CD8-positive, alpha-beta memory T cell (primary cell): Measurements from ENCODE around the gene CDKN2B-AS1. TPM values are rescaled to one million over a fixed set of nuclear protein-coding genes. Genes with fewer than 3 reads are reported as not detected.
"Not testable (repeated sequence)": the region's sequence is repeated elsewhere in the genome, so short reads cannot be mapped to it uniquely, and the experiment has no call there.

Experiments used
- CTCF ChIA-PET: fragments of 350-600 bp; sonication (Branson Sonifier 250); formaldehyde crosslinking; loops from one replicate; lab custom pipeline; 2021; ENCODE audit warnings: antibody characterized with exemption; lab: Charles Lee
- POLR2A ChIA-PET: fragments of 350-600 bp; sonication (Branson Sonifier 250); formaldehyde crosslinking; loops from one replicate; lab custom pipeline; 2021; ENCODE audit warnings: antibody characterized with exemption; lab: Charles Lee
- DNase-seq, 5 donors: peaks; one replicate each; pipeline versions ENCODE4 v3.0.0 to v3.0.0-alpha.2; 2020 to 2022; ENCODE audit warnings: mixed read lengths in 1 of 5
- H3K27ac ChIP-seq: one replicate; pipeline ENCODE4 v1.7.0; 2013; ENCODE audit warnings: low read depth, mild to moderate bottlenecking, low read length, moderate library complexity
- H3K27me3 ChIP-seq: 2 replicates; pipeline ENCODE4 v1.7.0; 2013; ENCODE audit warnings: low read length, mild to moderate bottlenecking; ENCODE audit not compliant: insufficient read depth, poor library complexity, severe bottlenecking
- H3K36me3 ChIP-seq: 2 replicates; pipeline ENCODE4 v1.7.0; 2013; ENCODE audit warnings: mild to moderate bottlenecking, low read length, moderate library complexity; ENCODE audit not compliant: insufficient read depth
- H3K4me1 ChIP-seq: 2 replicates; pipeline ENCODE4 v1.7.0; 2013; ENCODE audit warnings: mild to moderate bottlenecking, low read length, moderate library complexity; ENCODE audit not compliant: insufficient read depth
- H3K4me3 ChIP-seq: 2 replicates; pipeline ENCODE4 v1.7.0; 2013; ENCODE audit warnings: mild to moderate bottlenecking, low read length
- H3K9me3 ChIP-seq: 2 replicates; pipeline ENCODE4 v1.7.0; 2013; ENCODE audit warnings: mild to moderate bottlenecking, low read length
- H3K27ac Mint-ChIP-seq, 8 donors: one replicate each; pipeline ENCODE4 v1.8.0; 2020 to 2021; ENCODE audit warnings: mixed read lengths in 8 of 8, mild to moderate bottlenecking in 6 of 8, inconsistent platforms in 3 of 8, moderate library complexity in 3 of 8
- H3K27me3 Mint-ChIP-seq, 2 donors: one replicate each; pipeline ENCODE4 v1.8.0; 2020 to 2021; ENCODE audit warnings: mixed read lengths in 2 of 2, mild to moderate bottlenecking in 1 of 2, moderate library complexity in 1 of 2
- H3K36me3 Mint-ChIP-seq, 3 donors: one replicate each; pipeline ENCODE4 v1.8.0; 2020 to 2021; ENCODE audit warnings: mixed read lengths in 3 of 3, inconsistent platforms in 1 of 3, mild to moderate bottlenecking in 1 of 3
- H3K4me1 Mint-ChIP-seq, 3 donors: one replicate each; pipeline ENCODE4 v1.8.0; 2020 to 2021; ENCODE audit warnings: mixed read lengths in 3 of 3, inconsistent platforms in 1 of 3, mild to moderate bottlenecking in 1 of 3
- H3K4me3 Mint-ChIP-seq, 7 donors: one replicate each; pipeline ENCODE4 v1.8.0; 2020 to 2021; ENCODE audit warnings: mixed read lengths in 7 of 7, mild to moderate bottlenecking in 6 of 7, moderate library complexity in 4 of 7, inconsistent platforms in 2 of 7
- H3K9me3 Mint-ChIP-seq, 5 donors: one replicate each; pipeline ENCODE4 v1.8.0; 2020 to 2022; ENCODE audit warnings: mixed read lengths in 5 of 5, mild to moderate bottlenecking in 3 of 5, moderate library complexity in 2 of 5, inconsistent platforms in 1 of 5
- polyA plus RNA-seq: library from polyadenylated mRNA; unstranded; fragments of 300-500 nt; fragmentation: Illumina TruSeq; gene quantifications from one replicate; pipeline ENCODE4 v1.2.3, GENCODE V29; 2021
- total RNA-seq, 2 experiments: library from RNA; stranded (reverse); gene quantifications; one replicate each; pipeline ENCODE4 v1.2.3, GENCODE V29; 2021

The CDKN2B-AS1 gene
- total RNA-seq (under 1 TPM; 0.58 to 0.74 TPM), polyA plus RNA-seq (not detected)

GRCh38 chr9:21994556-21995005 is at the start of gene CDKN2B-AS1:
CDKN2B-AS1 (plus strand) TSS chr9:21994791.
- Mint-ChIP-seq H3K27ac (peak within 1 kb of the TSS; percentile 87 to 98 (median 96)), H3K4me3 (peak within 1 kb of the TSS; percentile 96 to 99 (median 98)), H3K4me1 (peaks cover 16 to 26% (median 24%) of the 10 kb centered on the region in 3 donors), H3K27me3 (peaks cover 2 to 8% of the 10 kb centered on the region in 2 donors), H3K36me3 (peaks cover 0 to 7% (median 0%) of the 10 kb centered on the region in 3 donors), H3K9me3 (no peaks in the 10 kb centered on the region)
- POLR2A ChIA-PET, result interaction anchor here (0.6 to 1.4 kb wide), 3 partner anchors 13 to 25 kb away, joined by 4 to 13 read pairs (median 5); partner anchors contain the start of gene CDKN2B
- DNase-seq, result peak in 3 of 5 donors; percentile 43 to 64 (median 47)
- H3K36me3 ChIP-seq, result no peaks in the 10 kb centered on the region
- peaks cover 19% of the 10 kb centered on the region for H3K4me1 ChIP-seq
- H3K27ac ChIP-seq, result peak within 1 kb of the TSS; percentile 90
- no peaks in the 10 kb centered on the region for H3K27me3 ChIP-seq
- CTCF ChIA-PET, result interaction anchor here (0.9 to 2.3 kb wide), 8 partner anchors 13 to 181 kb away, joined by 3 to 17 read pairs (median 5); partner anchors contain the start of gene CDKN2B
- H3K4me3 ChIP-seq, result peak within 1 kb of the TSS; percentile 87
- no peaks in the 10 kb centered on the region for H3K9me3 ChIP-seq

GRCh38 chr9:21945606-21946005 is 49.0 kb upstream of the CDKN2B-AS1 start:
- H3K36me3 ChIP-seq, result no peaks in the 10 kb centered on the region

GRCh38 chr9:21958833-21959232 is 35.8 kb upstream of the CDKN2B-AS1 start:
- Histone ChIP-seq H3K27ac (no peak overlapping the region), H3K4me1 (no peaks in the 10 kb centered on the region), H3K9me3 (no peaks in the 10 kb centered on the region), H3K4me3 (no peak overlapping the region), H3K36me3 (no peaks in the 10 kb centered on the region), H3K27me3 (peaks cover 12% of the 10 kb centered on the region)
- Mint-ChIP-seq H3K9me3 (peaks cover 3 to 14% (median 7%) of the 10 kb centered on the region in 5 donors), H3K27me3 (peaks cover 27 to 41% of the 10 kb centered on the region in 2 donors), H3K27ac (no peak overlapping the region), H3K4me3 (no peak overlapping the region), H3K4me1 (no peaks in the 10 kb centered on the region), H3K36me3 (peaks cover 0 to 4% (median 0%) of the 10 kb centered on the region in 3 donors)
- ChIA-PET CTCF (no interaction called here), POLR2A (no interaction called here)
- no peak for DNase-seq

More at GRCh38 chr9:21945606-21946005, 49.0 kb upstream of the CDKN2B-AS1 start:
- ChIA-PET POLR2A (no interaction called here), CTCF (no interaction called here)
- H3K4me1 Mint-ChIP-seq, result no peaks in the 10 kb centered on the region
- no peak for DNase-seq
- H3K4me3 Mint-ChIP-seq, result no peak overlapping the region
- no peak overlapping the region for H3K27ac Mint-ChIP-seq
- peaks cover 0 to 5% (median 1%) of the 10 kb centered on the region in 3 donors for H3K36me3 Mint-ChIP-seq
- peaks cover 18 to 37% of the 10 kb centered on the region in 2 donors for H3K27me3 Mint-ChIP-seq
- no peak overlapping the region for H3K4me3 ChIP-seq
- H3K27me3 ChIP-seq, result peaks cover 3% of the 10 kb centered on the region
- H3K4me1 ChIP-seq, result no peaks in the 10 kb centered on the region
- peaks cover 0 to 3% (median 0%) of the 10 kb centered on the region in 5 donors for H3K9me3 Mint-ChIP-seq
- no peak overlapping the region for H3K27ac ChIP-seq
- no peaks in the 10 kb centered on the region for H3K9me3 ChIP-seq

GRCh38 chr9:21959268-21959667 is 35.3 kb upstream of the CDKN2B-AS1 start:
- POLR2A ChIA-PET, H3K36me3 Mint-ChIP-seq, H3K4me1 Mint-ChIP-seq, H3K36me3 ChIP-seq, H3K4me1 ChIP-seq, DNase-seq, H3K4me3 Mint-ChIP-seq, CTCF ChIA-PET, H3K9me3 ChIP-seq, H3K27ac ChIP-seq, H3K27ac Mint-ChIP-seq, H3K4me3 ChIP-seq: not testable (repeated sequence)
- Mint-ChIP-seq H3K9me3 (peaks cover 4 to 15% (median 8%) of the 10 kb centered on the region in 5 donors), H3K27me3 (peaks cover 27 to 43% of the 10 kb centered on the region in 2 donors)
- H3K27me3 ChIP-seq, result peaks cover 16% of the 10 kb centered on the region

- H3K36me3 ChIP-seq, result no peaks in the 10 kb centered on the region
- ChIA-PET CTCF (interaction anchor here (1.0 kb wide), 1 partner anchor 114 kb away, joined by 3 read pairs; no protein-coding TSS in a partner anchor), POLR2A (no interaction called here)
- H3K27me3 ChIP-seq, result peaks cover 37% of the 10 kb centered on the region
- Mint-ChIP-seq H3K4me3 (no peak overlapping the region), H3K27me3 (peaks cover 47 to 66% of the 10 kb centered on the region in 2 donors), H3K9me3 (peaks cover 5 to 20% (median 10%) of the 10 kb centered on the region in 5 donors), H3K4me1 (peaks cover 12 to 20% (median 20%) of the 10 kb centered on the region in 3 donors), H3K27ac (no peak overlapping the region), H3K36me3 (peaks cover 0 to 4% (median 0%) of the 10 kb centered on the region in 3 donors)
- H3K9me3 ChIP-seq, result no peaks in the 10 kb centered on the region
- peaks cover 16% of the 10 kb centered on the region for H3K4me1 ChIP-seq
- no peak for DNase-seq
- H3K27ac ChIP-seq, result no peak overlapping the region
- no peak overlapping the region for H3K4me3 ChIP-seq
Observed at GRCh38 chr9:21961569-21961968, 33.0 kb upstream of the CDKN2B-AS1 start.

- Histone ChIP-seq H3K9me3 (peaks cover 15% of the 10 kb centered on the region), H3K27ac (no peak overlapping the region), H3K27me3 (peaks cover 69% of the 10 kb centered on the region), H3K4me3 (peak overlapping the region; percentile 40), H3K36me3 (no peaks in the 10 kb centered on the region), H3K4me1 (peaks cover 16% of the 10 kb centered on the region)
- peak; percentile 41 to 68 (median 57) for DNase-seq
- ChIA-PET POLR2A (no interaction called here), CTCF (no interaction called here)
- peaks cover 76 to 97% of the 10 kb centered on the region in 2 donors for H3K27me3 Mint-ChIP-seq
- H3K4me3 Mint-ChIP-seq, result peak overlapping the region; percentile 57 to 92 (median 70)
- peaks cover 1 to 16% (median 3%) of the 10 kb centered on the region in 3 donors for H3K36me3 Mint-ChIP-seq
- H3K9me3 Mint-ChIP-seq, result peaks cover 13 to 49% (median 31%) of the 10 kb centered on the region in 5 donors
- peaks cover 22 to 39% (median 30%) of the 10 kb centered on the region in 3 donors for H3K4me1 Mint-ChIP-seq
- H3K27ac Mint-ChIP-seq, result peak overlapping the region in 3 of 8 donors; percentile 27 to 89 (median 34)
Observed at GRCh38 chr9:21964925-21965385, 29.6 kb upstream of the CDKN2B-AS1 start.

- peaks cover 74% of the 10 kb centered on the region for H3K27me3 ChIP-seq
- H3K36me3 ChIP-seq, result no peaks in the 10 kb centered on the region
- H3K4me3 ChIP-seq, result peak overlapping the region; percentile 40
- CTCF ChIA-PET, result interaction anchor here (0.7 to 1.1 kb wide), 2 partner anchors 14 to 152 kb away, joined by 3 to 4 read pairs; no protein-coding TSS in a partner anchor
- H3K9me3 Mint-ChIP-seq, result peaks cover 13 to 54% (median 34%) of the 10 kb centered on the region in 5 donors
- H3K27ac ChIP-seq, result no peak overlapping the region
- H3K4me1 Mint-ChIP-seq, result peaks cover 26 to 42% (median 30%) of the 10 kb centered on the region in 3 donors
- H3K4me3 Mint-ChIP-seq, result peak overlapping the region; percentile 57 to 92 (median 70)
- POLR2A ChIA-PET, result no interaction called here
- H3K27ac Mint-ChIP-seq, result peak overlapping the region in 5 of 8 donors; percentile 22 to 89 (median 55)
- peak in 3 of 5 donors; percentile 20 to 53 (median 26) for DNase-seq
- peaks cover 80 to 97% of the 10 kb centered on the region in 2 donors for H3K27me3 Mint-ChIP-seq
- H3K4me1 ChIP-seq, result peaks cover 16% of the 10 kb centered on the region
- H3K9me3 ChIP-seq, result peaks cover 15% of the 10 kb centered on the region
- H3K36me3 Mint-ChIP-seq, result peaks cover 3 to 16% (median 3%) of the 10 kb centered on the region in 3 donors
Observed at GRCh38 chr9:21965401-21965951, 29.1 kb upstream of the CDKN2B-AS1 start.
